HG03575 (cell line): ENCODE measurements around the gene BCHE.

Source experiments
- ATAC-seq: cut with Tn5 transposase; IDR thresholded peaks from one replicate; pipeline ENCODE4 v1.9.1; 2021; ENCODE audit not compliant: unreplicated experiment, insufficient number of reproducible peaks, low FRiP score; ENCODE audit errors: extremely low read depth

The BCHE gene

GRCh38 chr3:165768680-165769079 lies 68.5 kb downstream of the BCHE start:
- no peak for ATAC-seq

- ATAC-seq = no peak
Measured at GRCh38 chr3:165759041-165759440, 78.2 kb downstream of the BCHE start.

- ATAC-seq = no peak
Measured at GRCh38 chr3:165755571-165755970, 81.7 kb downstream of the BCHE start.

- ATAC-seq = no peak
Measured at GRCh38 chr3:165754219-165755007, 82.8 kb downstream of the BCHE start.

GRCh38 chr3:165753560-165753959 lies 83.7 kb downstream of the BCHE start:
- no peak for ATAC-seq

GRCh38 chr3:165751637-165752036 lies 85.6 kb downstream of the BCHE start:
- no peak for ATAC-seq

- no peak for ATAC-seq
Measured at GRCh38 chr3:165749821-165750220, 87.4 kb downstream of the BCHE start.

GRCh38 chr3:165749241-165749640 lies 88.0 kb downstream of the BCHE start:
- ATAC-seq = no peak

- no peak for ATAC-seq
Measured at GRCh38 chr3:165748094-165748493, 89.1 kb downstream of the BCHE start.

GRCh38 chr3:165746874-165747273 lies 90.3 kb downstream of the BCHE start:
- ATAC-seq = no peak

GRCh38 chr3:165744025-165744424 lies 93.2 kb downstream of the BCHE start:
- ATAC-seq = no peak

- ATAC-seq = no peak
Measured at GRCh38 chr3:165742351-165742750, 94.9 kb downstream of the BCHE start.

- ATAC-seq = no peak
Measured at GRCh38 chr3:165729756-165730155, 107.5 kb downstream of the BCHE start.

GRCh38 chr3:165728924-165729323 lies 108.3 kb downstream of the BCHE start:
- no peak for ATAC-seq

GRCh38 chr3:165725296-165725695 lies 111.9 kb downstream of the BCHE start:
- no peak for ATAC-seq
